ENCODE results near the gene IDH3A. TPM values are rescaled to one million over a fixed set of nuclear protein-coding genes. Genes with fewer than 3 reads are reported as not detected.

Gene IDH3A
- polyA plus RNA-seq, 4 donors = 85.9 to 97.5 (median 92.8) TPM

- H3K4me3 ChIP-seq (ENCODE audit: low read depth in 1 of 3, low read length in 3 of 3) = no peak overlapping the region
- WGBS, 3 donors = 19 to 28% (median 25%) methylated on average over 7 of the region's 7 CpGs
- no peaks in the 10 kb centered on the region for H3K36me3 ChIP-seq (ENCODE audit: control insufficient read depth in 3 of 3, insufficient read depth in 2 of 3, low read depth in 1 of 3, low read length in 3 of 3)
- no peak for FAIRE-seq
- no peaks in the 10 kb centered on the region for H3K27me3 ChIP-seq (ENCODE audit: control insufficient read depth in 3 of 3, insufficient read depth in 3 of 3, low read length in 3 of 3)
- H3K4me1 ChIP-seq (ENCODE audit: control insufficient read depth in 3 of 3, insufficient read depth in 2 of 3, low read depth in 1 of 3, low read length in 2 of 3) = no peaks in the 10 kb centered on the region
- no peak overlapping the region for H3K27ac ChIP-seq (ENCODE audit: low read depth in 1 of 3, low read length in 2 of 3)
- peak; percentile 67 to 68 for DNase-seq
- H3K9me3 ChIP-seq (ENCODE audit: control insufficient read depth in 2 of 2, insufficient read depth in 1 of 2, low read depth in 1 of 2, low read length in 1 of 2) = no peaks in the 10 kb centered on the region
These were observed 46.6 kb downstream of the IDH3A start for GRCh38 chr15:78195735-78196201.

- no peak overlapping the region for H3K4me3 ChIP-seq (ENCODE audit: low read depth in 1 of 3, low read length in 3 of 3)
- FAIRE-seq (no peak), DNase-seq (no peak)
- WGBS, 3 donors = 66 to 71% (median 69%) methylated on average over 7 of the region's 7 CpGs
- no peaks in the 10 kb centered on the region for H3K9me3 ChIP-seq (ENCODE audit: control insufficient read depth in 2 of 2, insufficient read depth in 1 of 2, low read depth in 1 of 2, low read length in 1 of 2)
- H3K27me3 ChIP-seq (ENCODE audit: control insufficient read depth in 3 of 3, insufficient read depth in 3 of 3, low read length in 3 of 3) = no peaks in the 10 kb centered on the region
- H3K4me1 ChIP-seq (ENCODE audit: control insufficient read depth in 3 of 3, insufficient read depth in 2 of 3, low read depth in 1 of 3, low read length in 2 of 3) = no peaks in the 10 kb centered on the region
- H3K36me3 ChIP-seq (ENCODE audit: control insufficient read depth in 3 of 3, insufficient read depth in 2 of 3, low read depth in 1 of 3, low read length in 3 of 3) = no peaks in the 10 kb centered on the region
- H3K27ac ChIP-seq (ENCODE audit: low read depth in 1 of 3, low read length in 2 of 3) = no peak overlapping the region
These were observed 48.5 kb downstream of the IDH3A start for GRCh38 chr15:78197632-78198031.

GRCh38 chr15:78200276-78200930 is 51.2 kb downstream of the IDH3A start:
- no peak for FAIRE-seq
- 92 to 98% (median 94%) methylated on average over 10 of the region's 10 CpGs for WGBS, 3 donors

GRCh38 chr15:78201281-78202190 is 52.4 kb downstream of the IDH3A start:
- DNase-seq (no peak), FAIRE-seq (no peak)
- Histone ChIP-seq H3K36me3 (ENCODE audit: control insufficient read depth in 3 of 3, insufficient read depth in 2 of 3, low read depth in 1 of 3, low read length in 3 of 3) (no peaks in the 10 kb centered on the region), H3K4me1 (ENCODE audit: control insufficient read depth in 3 of 3, insufficient read depth in 2 of 3, low read depth in 1 of 3, low read length in 2 of 3) (peaks cover 0 to 20% (median 2%) of the 10 kb centered on the region in 3 donors), H3K4me3 (ENCODE audit: low read depth in 1 of 3, low read length in 3 of 3) (no peak overlapping the region), H3K27ac (ENCODE audit: low read depth in 1 of 3, low read length in 2 of 3) (no peak overlapping the region), H3K9me3 (ENCODE audit: control insufficient read depth in 2 of 2, insufficient read depth in 1 of 2, low read depth in 1 of 2, low read length in 1 of 2) (no peaks in the 10 kb centered on the region), H3K27me3 (ENCODE audit: control insufficient read depth in 3 of 3, insufficient read depth in 3 of 3, low read length in 3 of 3) (no peaks in the 10 kb centered on the region)
- WGBS, 3 donors = 76 to 86% (median 78%) methylated on average over 10 of the region's 10 CpGs

More at GRCh38 chr15:78200276-78200930, 51.2 kb downstream of the IDH3A start:
- Histone ChIP-seq H3K4me1 (ENCODE audit: control insufficient read depth in 3 of 3, insufficient read depth in 2 of 3, low read depth in 1 of 3, low read length in 2 of 3) (peaks cover 0 to 20% (median 2%) of the 10 kb centered on the region in 3 donors), H3K36me3 (ENCODE audit: control insufficient read depth in 3 of 3, insufficient read depth in 2 of 3, low read depth in 1 of 3, low read length in 3 of 3) (no peaks in the 10 kb centered on the region), H3K27ac (ENCODE audit: low read depth in 1 of 3, low read length in 2 of 3) (no peak overlapping the region), H3K27me3 (ENCODE audit: control insufficient read depth in 3 of 3, insufficient read depth in 3 of 3, low read length in 3 of 3) (no peaks in the 10 kb centered on the region), H3K9me3 (ENCODE audit: control insufficient read depth in 2 of 2, insufficient read depth in 1 of 2, low read depth in 1 of 2, low read length in 1 of 2) (no peaks in the 10 kb centered on the region), H3K4me3 (ENCODE audit: low read depth in 1 of 3, low read length in 3 of 3) (no peak overlapping the region)
- DNase-seq = no peak

- 57 to 78% (median 62%) methylated on average over 14 of the region's 14 CpGs for WGBS, 3 donors
- no peak for DNase-seq
These were observed 54.4 kb downstream of the IDH3A start for GRCh38 chr15:78203346-78204225.

GRCh38 chr15:78204351-78205309 is 55.5 kb downstream of the IDH3A start:
- DNase-seq (no peak), FAIRE-seq (no peak)
- no peak overlapping the region for H3K4me3 ChIP-seq (ENCODE audit: low read depth in 1 of 3, low read length in 3 of 3)

More at GRCh38 chr15:78203346-78204225, 54.4 kb downstream of the IDH3A start:
- Histone ChIP-seq H3K27me3 (ENCODE audit: control insufficient read depth in 3 of 3, insufficient read depth in 3 of 3, low read length in 3 of 3) (no peaks in the 10 kb centered on the region), H3K4me1 (ENCODE audit: control insufficient read depth in 3 of 3, insufficient read depth in 2 of 3, low read depth in 1 of 3, low read length in 2 of 3) (peaks cover 0 to 20% (median 2%) of the 10 kb centered on the region in 3 donors), H3K27ac (ENCODE audit: low read depth in 1 of 3, low read length in 2 of 3) (no peak overlapping the region), H3K4me3 (ENCODE audit: low read depth in 1 of 3, low read length in 3 of 3) (no peak overlapping the region), H3K36me3 (ENCODE audit: control insufficient read depth in 3 of 3, insufficient read depth in 2 of 3, low read depth in 1 of 3, low read length in 3 of 3) (no peaks in the 10 kb centered on the region), H3K9me3 (ENCODE audit: control insufficient read depth in 2 of 2, insufficient read depth in 1 of 2, low read depth in 1 of 2, low read length in 1 of 2) (no peaks in the 10 kb centered on the region)
- FAIRE-seq = no peak

GRCh38 chr15:78205337-78205736 is 56.2 kb downstream of the IDH3A start:
- Histone ChIP-seq H3K4me3 (ENCODE audit: low read depth in 1 of 3, low read length in 3 of 3) (no peak overlapping the region), H3K36me3 (ENCODE audit: control insufficient read depth in 3 of 3, insufficient read depth in 2 of 3, low read depth in 1 of 3, low read length in 3 of 3) (no peaks in the 10 kb centered on the region), H3K4me1 (ENCODE audit: control insufficient read depth in 3 of 3, insufficient read depth in 2 of 3, low read depth in 1 of 3, low read length in 2 of 3) (peaks cover 0 to 20% (median 2%) of the 10 kb centered on the region in 3 donors), H3K9me3 (ENCODE audit: control insufficient read depth in 2 of 2, insufficient read depth in 1 of 2, low read depth in 1 of 2, low read length in 1 of 2) (no peaks in the 10 kb centered on the region), H3K27ac (ENCODE audit: low read depth in 1 of 3, low read length in 2 of 3) (no peak overlapping the region), H3K27me3 (ENCODE audit: control insufficient read depth in 3 of 3, insufficient read depth in 3 of 3, low read length in 3 of 3) (no peaks in the 10 kb centered on the region)
- FAIRE-seq (no peak), DNase-seq (no peak)
- 31 to 61% (median 42%) methylated on average over 1 of the region's 1 CpG for WGBS, 3 donors

More at GRCh38 chr15:78204351-78205309, 55.5 kb downstream of the IDH3A start:
- Histone ChIP-seq H3K36me3 (ENCODE audit: control insufficient read depth in 3 of 3, insufficient read depth in 2 of 3, low read depth in 1 of 3, low read length in 3 of 3) (no peaks in the 10 kb centered on the region), H3K27ac (ENCODE audit: low read depth in 1 of 3, low read length in 2 of 3) (no peak overlapping the region), H3K4me1 (ENCODE audit: control insufficient read depth in 3 of 3, insufficient read depth in 2 of 3, low read depth in 1 of 3, low read length in 2 of 3) (peaks cover 0 to 20% (median 2%) of the 10 kb centered on the region in 3 donors), H3K27me3 (ENCODE audit: control insufficient read depth in 3 of 3, insufficient read depth in 3 of 3, low read length in 3 of 3) (no peaks in the 10 kb centered on the region), H3K9me3 (ENCODE audit: control insufficient read depth in 2 of 2, insufficient read depth in 1 of 2, low read depth in 1 of 2, low read length in 1 of 2) (no peaks in the 10 kb centered on the region)
- 69 to 70% (median 69%) methylated on average over 17 of the region's 17 CpGs for WGBS, 3 donors

All from small intestine (tissue), 7 donors.